Stimulated activated CD4-positive, alpha-beta T cell treated with anti-CD3 and anti-CD28 coated beads, Interleukin-12 subunit alpha, Interleukin-12 subunit beta, amount 100 ng/mL, for 48 hours (primary cell): Measurements from ENCODE around the gene PUS7L.
"Not testable (repeated sequence)": the region's sequence is repeated elsewhere in the genome, so short reads cannot be mapped to it uniquely, and the experiment has no call there.

Source experiments
- DNase-seq, 3 donors: peaks; one replicate each; pipeline ENCODE4 v3.0.0-alpha.2; 2020; ENCODE audit warnings: low read depth in 2 of 3, low spot score in 1 of 3

PUS7L gene

GRCh38 chr12:43758728-43759563 is at the start of gene PUS7L, which contains the start of gene IRAK4:
Gene PUS7L, minus strand, starts transcription at chr12:43758790. Its CDS starts 3,545 bp downstream, at chr12:43755245.
Gene IRAK4, plus strand, starts transcription at chr12:43758951. Its CDS starts 9,161 bp downstream, at chr12:43768112.
- DNase-seq, result peak; percentile 89 to 90 (median 90)

GRCh38 chr12:43807386-43807785 is 48.8 kb upstream of the PUS7L start:
- DNase-seq, result no peak

GRCh38 chr12:43806737-43807072 is 48.1 kb upstream of the PUS7L start:
- DNase-seq, result no peak

GRCh38 chr12:43805860-43806736 is 47.5 kb upstream of the PUS7L start, which contains the start of gene TWF1:
Gene TWF1, minus strand, starts transcription at chr12:43806317. Its CDS starts 72 bp downstream, at chr12:43806245.
- DNase-seq, result peak; percentile 72 to 82 (median 73)

- no peak for DNase-seq
Observed at GRCh38 chr12:43805149-43805859, 46.7 kb upstream of the PUS7L start.

- no peak for DNase-seq
Observed at GRCh38 chr12:43797561-43798217, 39.1 kb upstream of the PUS7L start.

- no peak for DNase-seq
Observed at GRCh38 chr12:43795716-43796280, 37.2 kb upstream of the PUS7L start.

GRCh38 chr12:43789941-43790340 is 31.4 kb upstream of the PUS7L start:
- DNase-seq, result no peak

- no peak for DNase-seq
Observed at GRCh38 chr12:43786899-43787693, 28.5 kb upstream of the PUS7L start.

- DNase-seq, result no peak
Observed at GRCh38 chr12:43776498-43776897, 17.9 kb upstream of the PUS7L start.

GRCh38 chr12:43766291-43766690 is 7.7 kb upstream of the PUS7L start:
- DNase-seq, result no peak

GRCh38 chr12:43764528-43764927 is 5.9 kb upstream of the PUS7L start:
- no peak for DNase-seq

GRCh38 chr12:43763769-43764168 is 5.2 kb upstream of the PUS7L start:
- DNase-seq, result no peak

- no peak for DNase-seq
Observed at GRCh38 chr12:43762596-43762995, 4.0 kb upstream of the PUS7L start.

- DNase-seq, result no peak
Observed at GRCh38 chr12:43761500-43761899, 2.9 kb upstream of the PUS7L start.

GRCh38 chr12:43760396-43760795 is 1.8 kb upstream of the PUS7L start:
- DNase-seq, result no peak

GRCh38 chr12:43758247-43758727 is 303 bp downstream of the PUS7L start:
- peak in 2 of 3 donors; percentile 15 to 17 for DNase-seq

- DNase-seq, result no peak
Observed at GRCh38 chr12:43754015-43754414, 4.6 kb downstream of the PUS7L start.

- DNase-seq, result not testable (repeated sequence)
Observed at GRCh38 chr12:43751360-43751759, 7.2 kb downstream of the PUS7L start.
